Osteocyte (in vitro differentiated cells): ENCODE results near the gene CPEB1. TPM values are rescaled to one million over a fixed set of nuclear protein-coding genes. Genes with fewer than 3 reads are reported as not detected.

Experiments used
- DNase-seq: peaks from one replicate; pipeline ENCODE4 v3.0.0; 2021; ENCODE audit warnings: mixed read lengths; ENCODE audit not compliant: unreplicated experiment; ENCODE audit errors: extremely low spot score
- H3K27ac Mint-ChIP-seq: one replicate; pipeline ENCODE4 v1.8.0; 2021; ENCODE audit warnings: mild to moderate bottlenecking, mixed read lengths; ENCODE audit not compliant: unreplicated experiment
- H3K27me3 Mint-ChIP-seq: one replicate; pipeline ENCODE4 v1.8.0; 2021; ENCODE audit warnings: mixed read lengths; ENCODE audit not compliant: unreplicated experiment
- H3K36me3 Mint-ChIP-seq: one replicate; pipeline ENCODE4 v1.8.0; 2021; ENCODE audit warnings: mixed read lengths; ENCODE audit not compliant: unreplicated experiment
- H3K4me1 Mint-ChIP-seq: one replicate; pipeline ENCODE4 v1.8.0; 2021; ENCODE audit warnings: mixed read lengths; ENCODE audit not compliant: unreplicated experiment
- H3K4me3 Mint-ChIP-seq: one replicate; pipeline ENCODE4 v1.8.0; 2021; ENCODE audit warnings: mild to moderate bottlenecking, moderate library complexity, mixed read lengths; ENCODE audit not compliant: unreplicated experiment
- H3K9me3 Mint-ChIP-seq: one replicate; pipeline ENCODE4 v1.8.0; 2021; ENCODE audit warnings: mixed read lengths; ENCODE audit not compliant: unreplicated experiment
- CTCF ChIP-seq: fragments of 200-600 bp; sonication (generic); IDR thresholded peaks from 2 replicates; pipeline ENCODE4 v1.5.0; 2021; ENCODE audit warnings: antibody characterized with exemption, mild to moderate bottlenecking, moderate library complexity
- total RNA-seq: library from RNA; stranded (reverse); gene quantifications from 2 replicates; pipeline ENCODE4 v1.2.1, GENCODE V29; 2021

CPEB1 gene
- total RNA-seq, 1 donor from 2014 or later, result 0.13 TPM

- Mint-ChIP-seq H3K4me3 (no peak overlapping the region), H3K27me3 (peaks cover 14% of the 10 kb centered on the region), H3K36me3 (no peaks in the 10 kb centered on the region), H3K4me1 (no peaks in the 10 kb centered on the region), H3K27ac (no peak overlapping the region), H3K9me3 (no peaks in the 10 kb centered on the region)
- TF ChIP-seq CTCF, result no peak
- DNase-seq, result no peak
Observed at GRCh38 chr15:82656641-82657266, 9.6 kb upstream of the CPEB1 start.

- TF ChIP-seq CTCF, result no peak
- Mint-ChIP-seq H3K27me3 (peaks cover 16% of the 10 kb centered on the region), H3K9me3 (no peaks in the 10 kb centered on the region), H3K36me3 (no peaks in the 10 kb centered on the region), H3K27ac (no peak overlapping the region), H3K4me3 (no peak overlapping the region), H3K4me1 (no peaks in the 10 kb centered on the region)
- DNase-seq, result no peak
Observed at GRCh38 chr15:82655606-82656005, 8.4 kb upstream of the CPEB1 start.

- DNase-seq, result no peak
- H3K27me3 Mint-ChIP-seq, result peaks cover 35% of the 10 kb centered on the region
- H3K4me1 Mint-ChIP-seq, result no peaks in the 10 kb centered on the region
- no peaks in the 10 kb centered on the region for H3K9me3 Mint-ChIP-seq
- no peaks in the 10 kb centered on the region for H3K36me3 Mint-ChIP-seq
- no peak for TF ChIP-seq CTCF
- no peak overlapping the region for H3K4me3 Mint-ChIP-seq
- no peak overlapping the region for H3K27ac Mint-ChIP-seq
Observed at GRCh38 chr15:82653483-82654168, 6.5 kb upstream of the CPEB1 start.

GRCh38 chr15:82651708-82652107 lies 4.5 kb upstream of the CPEB1 start:
- no peaks in the 10 kb centered on the region for H3K9me3 Mint-ChIP-seq
- H3K27me3 Mint-ChIP-seq, result peaks cover 42% of the 10 kb centered on the region
- no peak overlapping the region for H3K4me3 Mint-ChIP-seq
- no peak overlapping the region for H3K27ac Mint-ChIP-seq
- H3K4me1 Mint-ChIP-seq, result peaks cover 5% of the 10 kb centered on the region
- no peak for DNase-seq
- no peaks in the 10 kb centered on the region for H3K36me3 Mint-ChIP-seq
- no peak for TF ChIP-seq CTCF

GRCh38 chr15:82650046-82650670 lies 3.0 kb upstream of the CPEB1 start:
- no peak for DNase-seq
- Mint-ChIP-seq H3K4me3 (no peak overlapping the region), H3K36me3 (no peaks in the 10 kb centered on the region), H3K9me3 (no peaks in the 10 kb centered on the region), H3K27ac (no peak overlapping the region), H3K27me3 (peaks cover 46% of the 10 kb centered on the region), H3K4me1 (peaks cover 5% of the 10 kb centered on the region)
- no peak for TF ChIP-seq CTCF
